PFSK-1 (cell line): ENCODE measurements around the gene TNNI3K.

Experiments used
- FOXP2 ChIP-seq: optimal IDR thresholded peaks from 2 replicates; pipeline ENCODE3; 2011; ENCODE audit warnings: borderline replicate concordance, control low read depth, inconsistent platforms; ENCODE audit not compliant: insufficient read depth; ENCODE audit errors: extremely low read length, extremely low read depth
- POLR2AphosphoS5 ChIP-seq: IDR thresholded peaks from 2 replicates; pipeline ENCODE4 v1.6.1; 2012; ENCODE audit warnings: low read depth, mild to moderate bottlenecking, control low read depth, low read length, moderate library complexity
- SIN3A ChIP-seq: IDR thresholded peaks from 2 replicates; pipeline ENCODE4 v1.6.1; 2012; ENCODE audit warnings: mild to moderate bottlenecking, low read length, moderate library complexity, borderline replicate concordance; ENCODE audit not compliant: insufficient read depth
- TAF1 ChIP-seq: IDR thresholded peaks from 2 replicates; pipeline ENCODE4 v1.6.1; 2012; ENCODE audit warnings: low read length, control low read depth, borderline replicate concordance; ENCODE audit not compliant: insufficient read depth
- TF ChIP-seq, protein P1 (sequence below), 2 experiments: IDR thresholded peaks; 2 replicates each; pipeline versions ENCODE4 v1.6.1 to v1.8.0; 2011 to 2012; ENCODE audit warnings: low read depth in 2 of 2, low read length in 2 of 2, control low read depth in 1 of 2, inconsistent platforms in 1 of 2, mild to moderate bottlenecking in 1 of 2, moderate library complexity in 1 of 2; ENCODE audit not compliant: insufficient read depth in 1 of 2

DNA sequence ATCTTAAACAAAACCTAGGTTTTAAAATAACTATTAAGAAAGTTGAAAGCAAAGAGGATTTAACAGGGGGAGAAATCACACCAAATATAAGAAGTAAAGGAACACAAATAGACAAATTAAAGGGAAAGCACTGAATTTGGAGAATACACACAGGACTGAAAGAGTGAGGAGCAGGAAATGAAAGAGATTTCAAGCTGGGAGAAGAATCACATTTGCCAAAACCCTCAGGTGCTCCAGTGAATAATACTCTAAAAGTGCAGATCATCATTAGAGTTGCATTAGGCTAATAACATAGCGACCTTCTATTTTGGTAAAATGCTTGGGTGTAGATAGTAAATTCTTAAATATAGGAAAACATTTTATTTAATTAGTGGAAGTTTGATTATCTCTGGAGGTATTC lies 127.5 kb downstream of the TNNI3K start:
- TF ChIP-seq TAF1 = no peak
- no peak for TF ChIP-seq SIN3A
- no peak for TF ChIP-seq POLR2AphosphoS5
- TF ChIP-seq, protein P1, sequence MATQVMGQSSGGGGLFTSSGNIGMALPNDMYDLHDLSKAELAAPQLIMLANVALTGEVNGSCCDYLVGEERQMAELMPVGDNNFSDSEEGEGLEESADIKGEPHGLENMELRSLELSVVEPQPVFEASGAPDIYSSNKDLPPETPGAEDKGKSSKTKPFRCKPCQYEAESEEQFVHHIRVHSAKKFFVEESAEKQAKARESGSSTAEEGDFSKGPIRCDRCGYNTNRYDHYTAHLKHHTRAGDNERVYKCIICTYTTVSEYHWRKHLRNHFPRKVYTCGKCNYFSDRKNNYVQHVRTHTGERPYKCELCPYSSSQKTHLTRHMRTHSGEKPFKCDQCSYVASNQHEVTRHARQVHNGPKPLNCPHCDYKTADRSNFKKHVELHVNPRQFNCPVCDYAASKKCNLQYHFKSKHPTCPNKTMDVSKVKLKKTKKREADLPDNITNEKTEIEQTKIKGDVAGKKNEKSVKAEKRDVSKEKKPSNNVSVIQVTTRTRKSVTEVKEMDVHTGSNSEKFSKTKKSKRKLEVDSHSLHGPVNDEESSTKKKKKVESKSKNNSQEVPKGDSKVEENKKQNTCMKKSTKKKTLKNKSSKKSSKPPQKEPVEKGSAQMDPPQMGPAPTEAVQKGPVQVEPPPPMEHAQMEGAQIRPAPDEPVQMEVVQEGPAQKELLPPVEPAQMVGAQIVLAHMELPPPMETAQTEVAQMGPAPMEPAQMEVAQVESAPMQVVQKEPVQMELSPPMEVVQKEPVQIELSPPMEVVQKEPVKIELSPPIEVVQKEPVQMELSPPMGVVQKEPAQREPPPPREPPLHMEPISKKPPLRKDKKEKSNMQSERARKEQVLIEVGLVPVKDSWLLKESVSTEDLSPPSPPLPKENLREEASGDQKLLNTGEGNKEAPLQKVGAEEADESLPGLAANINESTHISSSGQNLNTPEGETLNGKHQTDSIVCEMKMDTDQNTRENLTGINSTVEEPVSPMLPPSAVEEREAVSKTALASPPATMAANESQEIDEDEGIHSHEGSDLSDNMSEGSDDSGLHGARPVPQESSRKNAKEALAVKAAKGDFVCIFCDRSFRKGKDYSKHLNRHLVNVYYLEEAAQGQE (IDR thresholded peaks at IDR 0.05; ENCODE audit: insufficient read depth in 1 of 2, low read depth in 2 of 2, low read length in 2 of 2) = no peak
- no peak for TF ChIP-seq FOXP2
